ENCODE measurements around the gene SLC29A4.

- TF ChIP-seq, protein P1, sequence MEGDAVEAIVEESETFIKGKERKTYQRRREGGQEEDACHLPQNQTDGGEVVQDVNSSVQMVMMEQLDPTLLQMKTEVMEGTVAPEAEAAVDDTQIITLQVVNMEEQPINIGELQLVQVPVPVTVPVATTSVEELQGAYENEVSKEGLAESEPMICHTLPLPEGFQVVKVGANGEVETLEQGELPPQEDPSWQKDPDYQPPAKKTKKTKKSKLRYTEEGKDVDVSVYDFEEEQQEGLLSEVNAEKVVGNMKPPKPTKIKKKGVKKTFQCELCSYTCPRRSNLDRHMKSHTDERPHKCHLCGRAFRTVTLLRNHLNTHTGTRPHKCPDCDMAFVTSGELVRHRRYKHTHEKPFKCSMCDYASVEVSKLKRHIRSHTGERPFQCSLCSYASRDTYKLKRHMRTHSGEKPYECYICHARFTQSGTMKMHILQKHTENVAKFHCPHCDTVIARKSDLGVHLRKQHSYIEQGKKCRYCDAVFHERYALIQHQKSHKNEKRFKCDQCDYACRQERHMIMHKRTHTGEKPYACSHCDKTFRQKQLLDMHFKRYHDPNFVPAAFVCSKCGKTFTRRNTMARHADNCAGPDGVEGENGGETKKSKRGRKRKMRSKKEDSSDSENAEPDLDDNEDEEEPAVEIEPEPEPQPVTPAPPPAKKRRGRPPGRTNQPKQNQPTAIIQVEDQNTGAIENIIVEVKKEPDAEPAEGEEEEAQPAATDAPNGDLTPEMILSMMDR (IDR thresholded peaks at IDR 0.05 in 2 of 3, conservative IDR thresholded peaks at IDR 0.05 in 1 of 3; ENCODE audit: borderline replicate concordance in 1 of 3, insufficient read depth in 1 of 3, low read depth in 2 of 3, low read length in 2 of 3) = no peak
- TF ChIP-seq POLR2A (IDR thresholded peaks at IDR 0.05; ENCODE audit: borderline replicate concordance, extremely low read depth, insufficient read depth, insufficient read length) (no peak), TCF7L2 (IDR thresholded peaks at IDR 0.05; ENCODE audit: borderline replicate concordance, extremely low read depth, insufficient read depth, insufficient read length) (no peak), SIN3A (IDR thresholded peaks at IDR 0.05; ENCODE audit: low read depth) (no peak)
Measured at GRCh38 chr7:5342631-5343030, 59.9 kb downstream of the SLC29A4 start.
